HEK293T (cell line): ENCODE measurements around the gene KIFC3.

ENCODE experiments used
- ARNT ChIP-seq: fragments of 450-650 bp; IDR thresholded peaks from 2 replicates; pipeline ENCODE4 v1.6.1; 2017; ENCODE audit warnings: mild to moderate bottlenecking
- BHLHE40 ChIP-seq: fragments of 450-650 bp; IDR thresholded peaks from 2 replicates; pipeline ENCODE4 v1.6.1; 2016; ENCODE audit warnings: mild to moderate bottlenecking, moderate library complexity, borderline replicate concordance
- FOXK2 ChIP-seq: fragments of 450-650 bp; IDR thresholded peaks from 2 replicates; pipeline ENCODE4 v1.6.1; 2016; ENCODE audit warnings: mild to moderate bottlenecking
- LEF1 ChIP-seq: fragments of 450-650 bp; IDR thresholded peaks from 2 replicates; pipeline ENCODE4 v1.6.1; 2017; ENCODE audit warnings: mild to moderate bottlenecking, borderline replicate concordance
- SP1 ChIP-seq: fragments of 450-650 bp; IDR thresholded peaks from 2 replicates; pipeline ENCODE4 v1.6.1; 2017
- SUZ12 ChIP-seq: fragments of 450-650 bp; IDR thresholded peaks from 2 replicates; pipeline ENCODE4 v1.6.1; 2016; ENCODE audit warnings: mild to moderate bottlenecking

DNA sequence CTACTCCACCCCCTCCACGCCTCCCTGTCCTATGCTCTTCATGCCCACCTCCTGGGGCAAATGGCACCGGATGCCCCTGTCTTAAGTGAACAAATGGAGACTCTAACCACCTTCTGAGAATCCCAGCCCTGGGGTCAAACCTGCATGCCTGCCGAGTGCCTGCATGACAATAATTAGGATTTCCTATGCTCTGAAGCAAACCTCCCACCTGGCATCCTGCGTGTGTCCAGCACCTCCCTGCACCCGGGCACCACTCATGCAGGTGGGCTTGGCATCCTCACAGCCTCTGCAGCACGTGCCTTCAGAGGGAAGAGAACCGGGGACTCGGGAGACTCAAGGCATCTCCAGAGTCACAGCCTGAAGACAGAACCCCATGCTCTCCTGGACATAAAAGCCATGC lies 11.2 kb upstream of the KIFC3 start:
- no peak for TF ChIP-seq ARNT
- TF ChIP-seq FOXK2 = no peak
- TF ChIP-seq SUZ12 = no peak
- no peak for TF ChIP-seq BHLHE40
- TF ChIP-seq SP1 = no peak
- no peak for TF ChIP-seq LEF1
